ENCODE data around the gene APH1B. TPM values are rescaled to one million over a fixed set of nuclear protein-coding genes. Genes with fewer than 3 reads are reported as not detected.

APH1B gene
- polyA plus RNA-seq, 3 donors: 16.1 to 20.0 (median 17.7) TPM

- no peak for DNase-seq (ENCODE audit: extremely low read depth in 1 of 11, low read depth in 9 of 11, low spot score in 4 of 11)
Observed at GRCh38 chr15:63287109-63287508, 9.7 kb downstream of the APH1B start.

GRCh38 chr15:63288342-63288741 lies 10.9 kb downstream of the APH1B start:
- no peak for DNase-seq (ENCODE audit: extremely low read depth in 1 of 11, low read depth in 9 of 11, low spot score in 4 of 11)

DNA sequence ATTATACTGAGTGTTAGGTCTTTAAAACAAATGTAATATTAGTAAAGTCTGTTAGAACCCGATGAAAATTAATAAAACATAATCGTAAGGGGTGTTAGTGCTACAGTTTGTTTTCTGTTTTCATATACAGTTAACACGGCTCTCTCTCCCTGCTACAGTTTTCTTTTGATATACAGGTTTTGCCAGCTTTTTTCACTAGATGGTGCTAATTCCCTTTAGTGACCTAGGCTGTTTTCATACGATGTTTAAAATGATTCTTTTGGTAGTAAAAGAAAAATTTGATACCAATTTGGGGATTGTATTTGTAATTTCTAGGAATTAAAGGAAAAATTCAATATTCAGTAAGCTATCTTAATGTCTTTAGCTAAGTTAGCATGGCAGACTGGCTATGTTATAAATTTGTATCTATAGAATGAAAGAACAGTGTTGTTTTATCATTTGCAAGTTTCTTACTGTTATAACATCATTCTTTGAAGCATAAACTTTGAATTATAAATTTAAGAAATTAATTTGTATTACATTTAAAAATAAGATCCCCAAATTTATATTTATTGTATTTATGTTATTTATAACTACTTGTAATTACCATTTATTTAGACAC lies 11.5 kb downstream of the APH1B start:
- peak in 3 of 11 donors; percentile 45 to 72 (median 54) for DNase-seq (ENCODE audit: extremely low read depth in 1 of 11, low read depth in 9 of 11, low spot score in 4 of 11)

DNA sequence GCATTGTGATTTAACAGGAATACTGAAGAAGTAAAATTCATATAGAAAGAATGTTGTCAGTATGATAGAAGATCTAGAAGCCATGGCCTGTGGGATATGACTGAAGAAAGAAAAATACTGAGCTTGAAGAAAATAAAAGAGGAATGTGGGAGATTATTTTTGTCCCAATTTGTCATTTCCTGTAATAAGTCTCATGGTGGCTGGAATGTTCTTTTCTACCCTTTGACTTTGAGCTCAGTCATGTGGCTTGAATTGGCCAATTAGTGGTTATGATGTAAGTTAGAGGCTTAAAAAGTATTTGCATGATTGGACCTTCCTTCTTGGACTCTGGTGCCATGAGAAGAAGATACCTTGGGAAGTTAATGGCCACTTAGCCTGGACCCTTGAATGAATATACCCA lies 14.1 kb downstream of the APH1B start:
- no peak for DNase-seq (ENCODE audit: extremely low read depth in 1 of 11, low read depth in 9 of 11, low spot score in 4 of 11)

DNA sequence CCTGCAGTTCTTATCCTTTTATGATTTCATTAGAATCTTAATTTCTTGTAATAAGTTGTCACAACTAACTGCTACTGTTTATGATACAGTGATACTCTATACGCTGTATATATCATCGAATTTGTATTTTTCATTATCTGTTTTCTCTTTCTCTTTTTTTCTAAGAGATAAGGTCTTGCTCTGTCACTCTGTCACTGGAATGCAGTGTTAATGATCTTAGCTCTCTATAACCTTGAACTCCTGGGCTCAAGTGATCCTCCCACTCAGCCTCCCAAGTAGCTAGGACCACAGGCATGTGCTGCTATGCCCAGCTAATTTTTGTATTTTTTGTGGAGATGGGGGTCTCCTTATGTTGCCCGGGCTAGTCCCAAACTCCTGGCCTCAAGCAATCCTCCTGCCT lies 14.8 kb downstream of the APH1B start:
- DNase-seq (ENCODE audit: extremely low read depth in 1 of 11, low read depth in 9 of 11, low spot score in 4 of 11): no peak

GRCh38 chr15:63292771-63293170 lies 15.4 kb downstream of the APH1B start:
- no peak for DNase-seq (ENCODE audit: extremely low read depth in 1 of 11, low read depth in 9 of 11, low spot score in 4 of 11)

- no peak for DNase-seq (ENCODE audit: extremely low read depth in 1 of 11, low read depth in 9 of 11, low spot score in 4 of 11)
Observed at GRCh38 chr15:63294359-63294758, 17.0 kb downstream of the APH1B start.

DNA sequence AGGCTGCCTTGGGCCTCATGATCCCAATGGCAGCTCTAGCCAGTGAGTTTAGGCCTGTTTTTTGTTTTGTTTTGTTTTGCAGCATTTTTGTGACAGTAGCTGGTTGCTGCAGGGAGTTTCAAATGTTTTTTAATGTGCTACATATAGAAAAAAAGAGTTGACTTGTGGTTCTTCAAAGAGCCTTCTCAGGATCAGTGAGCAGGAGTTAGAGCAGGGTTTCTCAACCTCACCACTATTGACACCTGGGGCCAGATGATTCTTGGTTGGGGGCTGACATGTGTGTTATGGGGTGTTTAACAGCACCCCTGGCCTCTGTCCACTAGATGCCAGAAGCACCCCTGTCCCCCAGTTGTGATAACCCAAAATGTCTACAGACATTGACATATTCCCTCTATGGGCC lies 17.9 kb downstream of the APH1B start:
- DNase-seq (ENCODE audit: extremely low read depth in 1 of 11, low read depth in 9 of 11, low spot score in 4 of 11): no peak

GRCh38 chr15:63296195-63296594 lies 18.8 kb downstream of the APH1B start:
- no peak for DNase-seq (ENCODE audit: extremely low read depth in 1 of 11, low read depth in 9 of 11, low spot score in 4 of 11)

DNA sequence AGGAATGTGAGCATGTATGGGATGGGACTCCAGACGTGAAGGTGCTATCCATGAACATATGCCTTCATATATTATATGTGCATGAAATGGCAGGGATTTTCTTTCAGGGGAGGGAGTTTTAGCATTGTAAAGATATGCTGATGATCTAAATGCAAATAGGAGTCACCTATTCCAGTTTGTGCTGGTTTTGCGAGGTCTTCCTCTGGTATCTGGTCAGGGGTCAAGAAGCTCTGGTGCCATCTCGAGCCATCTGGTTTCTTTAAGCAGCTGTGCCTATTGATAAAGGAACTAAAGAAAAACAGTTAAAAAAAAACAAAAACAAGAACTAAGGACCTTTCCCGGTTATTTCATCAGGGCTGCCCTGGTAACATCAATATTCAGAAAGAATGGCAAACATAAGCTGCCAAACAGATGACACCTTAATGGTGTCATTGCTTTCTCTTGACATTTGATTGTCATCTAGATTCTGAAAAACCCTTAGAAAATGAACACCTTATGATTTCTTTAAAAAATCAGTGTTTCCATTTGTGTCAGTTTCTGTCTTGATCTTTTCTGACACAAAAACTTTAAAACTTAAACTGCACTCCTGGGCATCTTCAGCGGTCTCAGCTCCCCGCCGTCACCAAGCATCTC lies 22.7 kb downstream of the APH1B start:
- no peak for DNase-seq (ENCODE audit: extremely low read depth in 1 of 11, low read depth in 9 of 11, low spot score in 4 of 11)

GRCh38 chr15:63301088-63301487 lies 23.7 kb downstream of the APH1B start:
- DNase-seq (ENCODE audit: extremely low read depth in 1 of 11, low read depth in 9 of 11, low spot score in 4 of 11): no peak

DNA sequence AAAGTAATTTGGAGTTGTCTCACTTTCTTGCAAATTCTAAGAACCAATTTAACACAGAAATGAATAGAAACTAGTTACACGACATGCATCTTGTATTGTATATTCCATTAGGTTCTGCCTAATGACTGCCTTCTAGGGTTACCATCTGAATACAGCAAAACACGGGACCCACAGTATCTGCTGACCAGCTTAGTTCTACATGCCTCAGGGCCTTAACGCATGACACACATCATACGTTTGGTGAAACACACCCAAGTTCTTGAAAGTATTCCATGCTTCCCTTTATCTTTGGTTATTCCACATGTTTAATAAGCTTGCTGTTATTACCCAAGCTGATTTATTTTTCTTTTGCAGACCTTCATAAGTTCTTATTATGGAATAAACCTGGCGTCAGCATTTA lies 27.9 kb downstream of the APH1B start:
- no peak for DNase-seq (ENCODE audit: extremely low read depth in 1 of 11, low read depth in 9 of 11, low spot score in 4 of 11)

DNA sequence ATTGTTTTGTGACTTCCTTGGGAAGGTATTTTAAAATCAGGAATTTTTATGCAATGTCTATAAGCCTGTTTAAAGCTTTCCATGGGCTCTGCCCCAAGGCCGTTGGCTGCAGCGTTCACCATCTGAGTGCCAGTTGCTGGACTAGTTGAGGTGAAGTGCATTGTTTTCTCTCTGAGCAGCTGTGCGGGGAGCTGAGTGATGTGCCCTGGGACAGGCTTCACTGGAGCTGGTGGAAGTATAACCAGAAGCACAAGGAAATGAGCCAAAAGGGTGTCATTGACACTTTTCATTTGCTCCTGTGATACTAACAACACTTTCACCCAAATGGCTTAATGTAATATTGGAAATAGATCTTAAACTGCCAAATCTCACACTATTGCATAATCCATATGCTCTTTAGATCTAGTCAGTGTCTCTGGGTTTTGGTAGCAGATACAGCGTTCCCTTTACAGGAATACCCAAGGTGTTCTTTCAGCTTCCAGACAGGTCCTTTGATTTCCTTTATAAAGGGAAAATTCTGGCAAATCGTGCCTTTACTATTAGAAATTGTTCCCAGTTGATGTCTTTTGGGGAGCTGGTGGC lies 29.2 kb downstream of the APH1B start:
- DNase-seq (ENCODE audit: extremely low read depth in 1 of 11, low read depth in 9 of 11, low spot score in 4 of 11): no peak

DNA sequence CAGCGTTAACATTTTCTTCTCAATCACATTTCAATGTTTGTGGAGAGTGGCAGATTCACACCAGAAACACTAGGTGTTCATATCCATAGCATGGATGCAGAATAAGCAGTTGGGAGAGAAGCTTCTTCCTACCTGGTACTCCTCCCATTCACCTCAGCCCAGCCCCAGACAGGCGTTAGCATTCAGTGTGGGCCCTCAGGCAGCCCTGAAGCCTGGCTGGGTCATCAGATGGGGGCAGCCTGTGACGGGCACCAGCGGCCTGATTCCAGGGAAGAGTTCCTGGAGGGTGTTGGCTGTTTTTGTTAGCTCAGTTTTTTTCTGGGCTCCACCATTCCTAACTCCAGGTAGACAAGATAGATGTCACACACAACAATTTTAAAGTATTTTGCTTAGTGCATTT lies 31.1 kb downstream of the APH1B start:
- DNase-seq (ENCODE audit: extremely low read depth in 1 of 11, low read depth in 9 of 11, low spot score in 4 of 11): no peak

DNA sequence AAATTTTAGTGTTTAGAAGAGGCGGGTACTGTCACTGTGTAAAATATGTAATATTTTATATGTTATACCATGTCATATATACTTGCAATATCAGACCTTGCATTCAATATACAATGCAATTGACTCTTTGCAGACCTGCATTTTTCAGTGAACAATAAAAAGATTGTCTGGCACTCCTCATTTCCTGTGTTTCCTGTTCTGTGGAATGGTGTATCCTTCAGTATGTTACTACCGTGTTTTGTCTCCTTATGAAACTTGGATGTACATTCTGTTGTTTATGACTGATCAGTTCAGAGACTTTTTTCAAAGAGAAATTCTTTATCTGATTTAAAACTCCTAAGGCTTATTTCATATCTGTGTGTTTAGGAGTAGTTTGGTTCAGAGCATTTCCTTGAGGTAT lies 31.5 kb downstream of the APH1B start:
- no peak for DNase-seq (ENCODE audit: extremely low read depth in 1 of 11, low read depth in 9 of 11, low spot score in 4 of 11)

DNA sequence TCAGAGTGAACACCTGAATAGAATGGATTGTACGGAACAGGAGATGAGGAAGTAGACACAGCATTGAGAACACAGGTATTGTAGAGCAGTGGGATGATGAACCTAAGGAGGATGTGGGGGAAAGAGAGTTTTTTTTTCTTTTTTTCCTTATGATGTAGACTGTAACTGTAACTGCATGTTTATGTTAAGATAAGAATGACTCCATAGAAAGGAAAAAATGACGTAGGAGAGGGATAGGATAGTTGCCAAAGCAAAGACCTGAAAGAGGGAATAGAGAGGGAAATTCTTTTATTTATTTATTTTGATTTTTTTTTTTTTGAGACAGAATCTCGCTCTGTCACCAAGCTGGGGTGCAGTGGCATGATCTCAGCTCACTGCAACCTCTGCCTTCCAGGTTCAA lies 33.2 kb downstream of the APH1B start:
- DNase-seq (ENCODE audit: extremely low read depth in 1 of 11, low read depth in 9 of 11, low spot score in 4 of 11): no peak

- DNase-seq (ENCODE audit: extremely low read depth in 1 of 11, low read depth in 9 of 11, low spot score in 4 of 11): no peak
Observed at GRCh38 chr15:63312286-63312685, 34.9 kb downstream of the APH1B start.

DNA sequence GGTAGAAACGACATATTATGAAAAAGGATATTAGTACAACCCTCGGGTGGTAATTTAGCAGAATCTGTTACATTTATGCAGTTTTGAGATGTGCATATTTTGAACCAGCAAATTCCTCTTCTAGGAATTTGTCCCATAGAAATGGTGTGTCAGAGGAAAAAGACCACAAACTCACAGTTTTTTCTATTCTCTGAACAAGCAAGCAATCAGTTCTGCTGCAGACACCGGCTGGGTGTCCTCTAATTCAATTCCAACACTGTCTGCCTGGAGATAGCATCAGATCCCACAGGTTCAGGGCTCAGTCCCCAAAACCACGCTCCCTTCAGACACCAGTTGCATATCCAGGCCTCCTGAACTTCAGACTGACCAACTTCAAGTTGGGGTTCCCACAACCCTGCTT lies 36.4 kb downstream of the APH1B start:
- no peak for DNase-seq (ENCODE audit: extremely low read depth in 1 of 11, low read depth in 9 of 11, low spot score in 4 of 11)

DNA sequence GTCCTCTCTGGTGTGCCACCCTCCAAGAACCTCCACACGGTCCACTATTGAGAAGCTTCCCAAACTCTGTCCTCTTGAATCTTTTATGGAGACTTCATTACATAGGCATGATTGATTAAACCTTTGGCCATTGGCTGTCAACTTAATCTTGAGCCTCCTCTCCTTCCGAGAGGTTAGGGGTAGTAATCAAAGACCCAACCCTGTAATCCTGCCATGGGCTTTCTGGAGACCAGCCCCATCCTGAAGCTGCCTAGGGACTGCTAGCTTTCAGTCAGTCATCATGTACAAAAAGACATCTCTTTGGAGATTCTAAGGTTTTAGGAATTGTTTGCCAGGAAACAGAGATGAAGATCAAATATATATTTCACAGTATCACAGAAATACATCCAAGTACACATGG lies 37.0 kb downstream of the APH1B start:
- no peak for DNase-seq (ENCODE audit: extremely low read depth in 1 of 11, low read depth in 9 of 11, low spot score in 4 of 11)

DNA sequence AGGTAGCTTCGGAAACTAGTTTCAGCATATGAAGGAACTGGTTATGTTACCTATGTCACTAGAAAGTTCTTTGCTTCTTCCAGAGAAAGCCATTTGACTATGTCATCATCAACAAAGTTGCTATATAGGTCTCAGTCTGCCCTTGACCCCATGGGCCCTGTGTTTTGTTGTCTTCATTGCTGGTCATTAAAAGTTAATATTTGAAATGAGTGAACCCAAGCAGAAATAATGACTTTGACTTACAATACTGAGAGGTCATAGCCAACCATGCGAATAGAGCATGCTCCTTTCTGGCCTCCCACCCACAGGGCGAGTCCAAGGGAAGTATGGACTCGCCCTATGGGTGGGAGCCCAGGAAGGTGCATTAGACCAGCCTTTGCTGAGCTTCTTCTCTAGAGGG lies 40.9 kb downstream of the APH1B start:
- DNase-seq (ENCODE audit: extremely low read depth in 1 of 11, low read depth in 9 of 11, low spot score in 4 of 11): peak in 1 of 11 donors; percentile 61

GRCh38 chr15:63319065-63319464 lies 41.7 kb downstream of the APH1B start:
- DNase-seq (ENCODE audit: extremely low read depth in 1 of 11, low read depth in 9 of 11, low spot score in 4 of 11): no peak

Data from renal cortex interstitium (tissue), 11 donors.